Measurements from ENCODE around the gene MXD3. TPM values are rescaled to one million over a fixed set of nuclear protein-coding genes. Genes with fewer than 3 reads are reported as not detected.
A peak's percentile ranks its signal among the peaks of the same experiment; 100 is the strongest.
"Not testable (repeated sequence)": the region's sequence is repeated elsewhere in the genome, so short reads cannot be mapped to it uniquely, and the experiment has no call there.

Gene MXD3
- polyA plus RNA-seq, 3 donors from 2014 or later = 2.1 to 4.2 (median 4.1) TPM

GRCh38 chr5:177353093-177353492, 41.4 kb upstream of the MXD3 start:
- no peaks in the 10 kb centered on the region for H3K9me3 Mint-ChIP-seq
- H3K27me3 Mint-ChIP-seq (ENCODE audit: low read depth in 3 of 3) = peaks cover 6 to 15% (median 7%) of the 10 kb centered on the region in 3 donors
- peaks cover 63 to 67% of the 10 kb centered on the region in 2 donors for H3K4me1 Mint-ChIP-seq
- no peak for DNase-seq
- H3K4me3 Mint-ChIP-seq = peak overlapping the region in 3 of 5 donors; percentile 43 to 49 (median 46)
- H3K27ac Mint-ChIP-seq = peak overlapping the region in 1 of 6 donors; percentile 49
- peaks cover 0 to 5% (median 3%) of the 10 kb centered on the region in 3 donors for H3K36me3 Mint-ChIP-seq

DNA sequence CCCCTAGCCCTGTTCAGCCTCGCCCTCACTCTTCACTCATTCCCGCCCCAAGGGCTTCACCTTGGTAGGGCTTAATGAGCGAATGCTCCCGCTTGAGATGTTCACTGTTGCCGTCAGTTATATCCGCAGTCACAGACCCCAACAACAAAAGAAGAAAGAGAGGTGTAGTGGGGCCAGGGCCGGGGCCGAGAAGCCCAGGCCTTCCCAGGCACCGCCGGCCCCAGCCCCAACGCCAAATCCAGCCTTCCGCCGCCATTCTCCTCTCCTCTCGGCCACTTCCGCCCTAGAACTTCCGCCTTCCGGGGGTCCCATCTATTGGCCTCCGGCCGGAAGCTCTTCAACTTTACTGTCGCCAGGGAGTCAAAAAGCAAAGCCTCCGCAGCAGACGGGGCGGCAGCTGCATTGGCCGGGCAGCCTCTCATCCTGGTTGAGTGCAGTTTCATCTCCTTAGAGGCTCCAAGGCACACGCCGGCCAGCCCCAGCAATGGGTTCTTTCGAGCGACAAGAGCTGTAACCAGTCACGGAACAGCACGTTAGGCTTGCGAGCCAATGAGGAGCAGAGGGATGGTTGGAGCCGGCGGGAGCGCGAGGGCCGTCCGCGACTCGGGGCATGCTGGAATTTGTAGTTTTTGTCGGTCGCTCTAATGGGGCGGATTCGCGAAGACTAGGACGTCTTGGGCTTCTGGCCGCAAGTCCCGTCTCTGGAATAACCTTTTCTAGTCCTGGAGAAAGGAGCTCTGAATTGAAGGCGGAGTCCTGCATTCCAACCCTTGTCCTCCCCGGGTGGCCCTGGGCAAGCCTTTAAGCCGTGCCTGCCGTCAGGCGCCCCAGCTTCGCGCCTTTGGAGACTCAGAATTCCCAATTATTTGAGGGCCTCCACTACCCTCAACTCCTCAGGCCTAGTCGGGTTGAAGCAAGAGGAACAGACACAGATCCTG, 40.0 kb upstream of the MXD3 start, which contains the start of gene LMAN2:
Gene LMAN2, minus strand, starts transcription at position 277 of the 938 bp plus-strand sequence. Its CDS starts 21 bp downstream, at position 256.
- H3K4me1 Mint-ChIP-seq = peaks cover 62 to 65% of the 10 kb centered on the region in 2 donors
- peak; percentile 92 to 94 (median 93) for DNase-seq

DNA sequence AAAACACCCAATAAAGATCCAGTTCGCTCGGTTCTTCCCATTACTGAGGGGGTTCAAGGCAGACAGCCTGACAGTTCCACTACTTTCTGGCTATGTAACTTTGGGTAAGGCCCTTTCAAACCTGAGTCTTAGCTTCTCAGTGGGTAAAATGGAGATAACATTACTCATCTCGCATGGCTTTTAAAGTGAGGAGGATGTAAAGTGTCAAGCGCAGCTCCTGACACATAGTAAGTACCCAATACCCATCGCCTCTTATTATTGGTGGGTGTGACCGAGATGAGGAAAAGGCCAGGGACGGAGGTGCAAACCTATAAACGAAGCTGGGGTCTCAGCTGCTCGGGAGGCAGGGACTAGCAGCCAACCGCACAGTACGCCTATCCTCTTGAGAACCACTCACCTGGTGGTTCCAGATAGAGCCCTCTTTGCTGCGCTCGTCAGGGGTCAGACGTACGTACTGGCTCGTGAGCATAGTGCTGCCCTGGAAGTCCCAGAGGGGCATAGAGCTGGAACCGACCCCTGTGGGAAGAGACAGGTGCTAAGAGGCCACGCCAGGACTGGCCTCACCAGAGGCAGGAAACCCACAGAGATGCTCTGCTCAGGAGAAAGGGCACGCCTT, 39.2 kb upstream of the MXD3 start:
- peak overlapping the region; percentile 98 to 100 (median 99) for H3K27ac Mint-ChIP-seq
- H3K4me3 Mint-ChIP-seq = peak overlapping the region; percentile 96 to 100 (median 99)
- no peak for DNase-seq
- peaks cover 1 to 5% (median 3%) of the 10 kb centered on the region in 3 donors for H3K27me3 Mint-ChIP-seq (ENCODE audit: low read depth in 3 of 3)
- no peaks in the 10 kb centered on the region for H3K9me3 Mint-ChIP-seq
- peaks cover 0 to 19% (median 12%) of the 10 kb centered on the region in 3 donors for H3K36me3 Mint-ChIP-seq
- peaks cover 58 to 62% of the 10 kb centered on the region in 2 donors for H3K4me1 Mint-ChIP-seq

More for the DNA sequence above, 40.0 kb upstream of the MXD3 start, which contains the start of gene LMAN2:
- H3K4me3 Mint-ChIP-seq = peak within 1 kb of the TSS; percentile 96 to 100 (median 99)
- peak within 1 kb of the TSS; percentile 98 to 100 (median 99) for H3K27ac Mint-ChIP-seq
- H3K27me3 Mint-ChIP-seq (ENCODE audit: low read depth in 3 of 3) = peaks cover 1 to 5% (median 3%) of the 10 kb centered on the region in 3 donors
- no peaks in the 10 kb centered on the region for H3K9me3 Mint-ChIP-seq
- H3K36me3 Mint-ChIP-seq = peaks cover 0 to 14% (median 8%) of the 10 kb centered on the region in 3 donors

GRCh38 chr5:177349762-177350161, 38.1 kb upstream of the MXD3 start:
- no peak for DNase-seq
- Mint-ChIP-seq H3K4me1 (peaks cover 50 to 52% of the 10 kb centered on the region in 2 donors), H3K4me3 (peak overlapping the region; percentile 82 to 100 (median 99)), H3K27me3 (ENCODE audit: low read depth in 3 of 3) (peaks cover 1 to 5% (median 3%) of the 10 kb centered on the region in 3 donors), H3K9me3 (no peaks in the 10 kb centered on the region), H3K27ac (peak overlapping the region; percentile 63 to 99 (median 86)), H3K36me3 (peaks cover 0 to 19% (median 12%) of the 10 kb centered on the region in 3 donors)

DNA sequence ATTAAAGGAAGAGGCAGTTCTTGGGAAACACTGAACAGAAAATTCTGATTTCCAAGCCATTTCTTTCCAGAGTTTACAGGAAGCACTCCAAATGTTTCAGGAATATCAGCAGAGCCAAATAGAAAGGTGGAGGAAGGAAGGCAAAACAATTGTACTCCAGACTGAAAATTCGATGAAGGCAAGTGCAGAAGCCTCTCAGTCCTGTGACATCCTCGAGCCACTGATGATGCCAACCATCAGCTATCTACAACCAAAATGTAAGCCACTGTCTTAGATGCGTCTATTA, 37.6 kb upstream of the MXD3 start:
- Mint-ChIP-seq H3K9me3 (no peaks in the 10 kb centered on the region), H3K36me3 (peaks cover 0 to 19% (median 12%) of the 10 kb centered on the region in 3 donors), H3K27ac (peak overlapping the region in 3 of 6 donors; percentile 80 to 89 (median 84)), H3K27me3 (ENCODE audit: low read depth in 3 of 3) (peaks cover 1 to 5% (median 3%) of the 10 kb centered on the region in 3 donors), H3K4me3 (peak overlapping the region; percentile 82 to 100 (median 99)), H3K4me1 (peaks cover 47 to 52% of the 10 kb centered on the region in 2 donors)
- DNase-seq = no peak

DNA sequence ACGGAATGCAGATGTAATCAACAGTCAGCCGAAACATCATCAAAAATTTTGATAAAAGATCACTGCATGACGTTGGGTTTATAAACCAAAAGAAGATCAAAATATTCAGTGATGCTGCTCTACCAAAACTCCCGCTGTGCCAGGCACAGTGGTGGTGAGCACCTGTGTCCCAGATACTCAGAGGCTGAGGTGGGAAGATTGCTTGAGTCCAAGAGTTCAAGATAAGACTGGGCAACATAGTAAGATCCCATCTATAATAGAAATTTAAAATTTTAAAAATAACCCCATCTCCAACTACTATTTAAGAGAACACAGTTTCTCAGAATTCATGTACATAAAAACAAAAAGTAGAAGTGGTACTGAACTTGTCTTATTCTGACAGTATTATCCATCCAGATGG, 36.0 kb upstream of the MXD3 start:
- DNase-seq = no peak
- H3K4me1 Mint-ChIP-seq = peaks cover 50 to 59% of the 10 kb centered on the region in 2 donors
- H3K27me3 Mint-ChIP-seq (ENCODE audit: low read depth in 3 of 3) = peaks cover 1 to 5% (median 1%) of the 10 kb centered on the region in 3 donors
- H3K9me3 Mint-ChIP-seq = no peaks in the 10 kb centered on the region
- peak overlapping the region in 1 of 6 donors; percentile 29 for H3K27ac Mint-ChIP-seq
- no peak overlapping the region for H3K4me3 Mint-ChIP-seq
- peaks cover 5 to 25% (median 12%) of the 10 kb centered on the region in 3 donors for H3K36me3 Mint-ChIP-seq

- H3K9me3 Mint-ChIP-seq = no peaks in the 10 kb centered on the region
- H3K27ac Mint-ChIP-seq = peak overlapping the region in 2 of 6 donors; percentile 21 to 62
- DNase-seq = no peak
- H3K36me3 Mint-ChIP-seq = peaks cover 7 to 25% (median 12%) of the 10 kb centered on the region in 3 donors
- peaks cover 45 to 55% of the 10 kb centered on the region in 2 donors for H3K4me1 Mint-ChIP-seq
- H3K4me3 Mint-ChIP-seq = no peak overlapping the region
- H3K27me3 Mint-ChIP-seq (ENCODE audit: low read depth in 3 of 3) = peaks cover 1 to 5% (median 1%) of the 10 kb centered on the region in 3 donors
Measured at GRCh38 chr5:177346820-177347219, 35.1 kb upstream of the MXD3 start.

GRCh38 chr5:177344891-177345290, 33.2 kb upstream of the MXD3 start:
- peaks cover 13 to 33% (median 16%) of the 10 kb centered on the region in 3 donors for H3K36me3 Mint-ChIP-seq
- peaks cover 0 to 2% (median 0%) of the 10 kb centered on the region in 3 donors for H3K27me3 Mint-ChIP-seq (ENCODE audit: low read depth in 3 of 3)
- H3K4me1 Mint-ChIP-seq = peaks cover 31 to 42% of the 10 kb centered on the region in 2 donors
- H3K4me3 Mint-ChIP-seq = no peak overlapping the region
- H3K27ac Mint-ChIP-seq = no peak overlapping the region
- H3K9me3 Mint-ChIP-seq = no peaks in the 10 kb centered on the region
- DNase-seq = no peak

GRCh38 chr5:177343777-177344176, 32.1 kb upstream of the MXD3 start:
- Mint-ChIP-seq H3K4me1 (peaks cover 31 to 42% of the 10 kb centered on the region in 2 donors), H3K27ac (no peak overlapping the region), H3K27me3 (ENCODE audit: low read depth in 3 of 3) (peaks cover 0 to 3% (median 0%) of the 10 kb centered on the region in 3 donors), H3K4me3 (no peak overlapping the region), H3K9me3 (no peaks in the 10 kb centered on the region), H3K36me3 (peaks cover 16 to 37% (median 22%) of the 10 kb centered on the region in 3 donors)
- no peak for DNase-seq

- H3K27me3 Mint-ChIP-seq (ENCODE audit: low read depth in 3 of 3); H3K27ac Mint-ChIP-seq; H3K9me3 Mint-ChIP-seq; DNase-seq; H3K4me3 Mint-ChIP-seq: not testable (repeated sequence)
- Mint-ChIP-seq H3K4me1 (peaks cover 37 to 49% of the 10 kb centered on the region in 2 donors), H3K36me3 (peaks cover 16 to 39% (median 22%) of the 10 kb centered on the region in 3 donors)
Measured at GRCh38 chr5:177343000-177343399, 31.3 kb upstream of the MXD3 start.

DNA sequence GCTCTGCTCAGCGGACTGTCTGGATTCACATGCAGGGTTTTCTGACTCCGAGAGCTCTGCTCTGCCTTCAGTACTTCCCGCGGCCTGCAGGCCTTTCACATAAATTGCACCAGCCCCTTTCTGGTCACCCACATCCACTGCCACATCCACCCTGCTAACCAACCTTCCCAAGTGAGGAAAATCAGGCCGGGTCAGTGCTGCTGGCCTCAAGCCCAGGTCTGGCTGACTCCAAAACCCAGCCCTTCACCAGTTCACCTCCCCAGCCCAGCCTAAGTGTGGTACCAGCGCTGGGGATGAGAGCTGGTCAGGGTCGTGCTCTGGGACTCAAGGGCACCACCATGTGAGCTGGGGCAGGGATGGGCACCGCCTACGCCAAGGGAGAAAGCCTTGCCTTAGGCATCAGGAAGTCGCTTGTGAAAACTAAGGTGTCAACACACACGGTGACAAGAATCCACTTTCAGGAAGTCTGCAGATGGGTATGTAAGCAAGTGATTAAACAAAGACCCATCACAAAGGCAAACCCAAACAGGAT, 27.5 kb upstream of the MXD3 start:
- DNase-seq = peak; percentile 57 to 60 (median 58)
- Mint-ChIP-seq H3K27me3 (ENCODE audit: low read depth in 3 of 3) (peaks cover 0 to 6% (median 4%) of the 10 kb centered on the region in 3 donors), H3K27ac (peak overlapping the region; percentile 69 to 89 (median 78)), H3K4me1 (peaks cover 44 to 47% of the 10 kb centered on the region in 2 donors), H3K9me3 (no peaks in the 10 kb centered on the region), H3K4me3 (peak overlapping the region; percentile 53 to 80 (median 75)), H3K36me3 (peaks cover 16 to 52% (median 41%) of the 10 kb centered on the region in 3 donors)

DNA sequence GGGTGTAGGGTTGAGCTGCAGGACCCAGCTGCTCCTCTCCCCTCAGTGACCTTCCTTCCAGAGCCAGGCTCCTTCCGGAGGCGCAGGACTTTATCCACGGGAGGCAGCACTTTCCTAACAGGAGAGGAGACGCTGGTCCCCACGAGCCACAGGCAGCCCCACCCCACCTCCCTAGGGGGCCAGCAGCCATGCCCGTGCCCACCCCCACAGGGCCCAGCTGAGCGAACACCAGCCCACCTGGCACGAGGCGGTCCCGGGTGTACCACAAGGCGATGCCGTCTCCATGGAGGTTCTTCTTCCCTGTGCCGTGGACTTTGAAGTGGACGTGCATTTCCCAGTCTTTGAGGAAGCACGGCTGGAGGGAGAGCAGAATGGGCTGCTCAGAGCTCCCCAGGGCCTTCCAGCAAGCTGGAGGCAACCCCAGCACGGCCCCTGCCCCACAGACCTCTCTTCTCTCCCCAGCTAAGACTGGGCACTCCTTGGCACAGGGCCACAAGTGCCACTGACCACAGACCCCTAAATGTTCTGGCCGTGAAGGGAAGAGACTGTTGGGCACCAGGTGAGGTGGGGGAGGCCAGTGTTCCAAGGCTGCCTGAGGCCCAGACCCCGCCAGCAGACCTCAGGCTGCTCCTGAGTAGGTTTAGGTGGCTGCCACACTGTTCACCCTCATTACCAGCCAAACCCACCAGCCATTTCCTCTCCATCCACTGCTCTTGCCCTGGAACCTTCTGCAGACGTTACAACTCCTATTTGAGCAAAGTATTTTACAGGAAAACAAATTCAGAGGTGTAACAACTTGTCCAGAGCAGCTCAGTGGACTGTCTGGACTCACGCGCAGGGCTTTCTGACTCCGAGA, 26.8 kb upstream of the MXD3 start:
- H3K27ac Mint-ChIP-seq = peak overlapping the region; percentile 69 to 89 (median 78)
- peaks cover 0 to 6% (median 5%) of the 10 kb centered on the region in 3 donors for H3K27me3 Mint-ChIP-seq (ENCODE audit: low read depth in 3 of 3)
- no peaks in the 10 kb centered on the region for H3K9me3 Mint-ChIP-seq
- H3K4me3 Mint-ChIP-seq = peak overlapping the region; percentile 53 to 80 (median 75)
- H3K4me1 Mint-ChIP-seq = peaks cover 48 to 50% of the 10 kb centered on the region in 2 donors
- peaks cover 22 to 56% (median 46%) of the 10 kb centered on the region in 3 donors for H3K36me3 Mint-ChIP-seq
- DNase-seq = no peak
